ENCODE results near the gene PMM2.
"Not testable (repeated sequence)": the region's sequence is repeated elsewhere in the genome, so short reads cannot be mapped to it uniquely, and the experiment has no call there.

Gene PMM2

GRCh38 chr16:8781797-8782196 is 15.8 kb upstream of the PMM2 start:
- no peak for TF ChIP-seq CTCF (IDR thresholded peaks at IDR 0.05; ENCODE audit: low read depth, low read length)

GRCh38 chr16:8782673-8783072 is 15.0 kb upstream of the PMM2 start:
- H3K4me3 ChIP-seq (ENCODE audit: low read depth, low read length): no peak overlapping the region
- no peak for TF ChIP-seq CTCF (IDR thresholded peaks at IDR 0.05; ENCODE audit: low read depth, low read length)

More at GRCh38 chr16:8781797-8782196, 15.8 kb upstream of the PMM2 start:
- no peak overlapping the region for H3K4me3 ChIP-seq (ENCODE audit: low read depth, low read length)

- TF ChIP-seq CTCF (IDR thresholded peaks at IDR 0.05; ENCODE audit: low read depth, low read length): no peak
- no peak overlapping the region for H3K4me3 ChIP-seq (ENCODE audit: low read depth, low read length)
Measured at GRCh38 chr16:8785408-8785807, 12.2 kb upstream of the PMM2 start.

GRCh38 chr16:8786316-8786715 is 11.3 kb upstream of the PMM2 start:
- H3K4me3 ChIP-seq (ENCODE audit: low read depth, low read length): not testable (repeated sequence)

- TF ChIP-seq CTCF (IDR thresholded peaks at IDR 0.05; ENCODE audit: low read depth, low read length): no peak
- H3K4me3 ChIP-seq (ENCODE audit: low read depth, low read length): no peak overlapping the region
Measured at GRCh38 chr16:8788578-8789172, 9.0 kb upstream of the PMM2 start.

GRCh38 chr16:8795091-8795490 is 2.5 kb upstream of the PMM2 start:
- no peak overlapping the region for H3K4me3 ChIP-seq (ENCODE audit: low read depth, low read length)
- no peak for TF ChIP-seq CTCF (IDR thresholded peaks at IDR 0.05; ENCODE audit: low read depth, low read length)

- H3K4me3 ChIP-seq (ENCODE audit: low read depth, low read length): no peak overlapping the region
- no peak for TF ChIP-seq CTCF (IDR thresholded peaks at IDR 0.05; ENCODE audit: low read depth, low read length)
Measured at GRCh38 chr16:8795818-8796217, 1.8 kb upstream of the PMM2 start.

Measured in WI38 (cell line).